ENCODE measurements around the gene SORCS2.
"Not testable (repeated sequence)": the region's sequence is repeated elsewhere in the genome, so short reads cannot be mapped to it uniquely, and the experiment has no call there.

Gene SORCS2

DNA sequence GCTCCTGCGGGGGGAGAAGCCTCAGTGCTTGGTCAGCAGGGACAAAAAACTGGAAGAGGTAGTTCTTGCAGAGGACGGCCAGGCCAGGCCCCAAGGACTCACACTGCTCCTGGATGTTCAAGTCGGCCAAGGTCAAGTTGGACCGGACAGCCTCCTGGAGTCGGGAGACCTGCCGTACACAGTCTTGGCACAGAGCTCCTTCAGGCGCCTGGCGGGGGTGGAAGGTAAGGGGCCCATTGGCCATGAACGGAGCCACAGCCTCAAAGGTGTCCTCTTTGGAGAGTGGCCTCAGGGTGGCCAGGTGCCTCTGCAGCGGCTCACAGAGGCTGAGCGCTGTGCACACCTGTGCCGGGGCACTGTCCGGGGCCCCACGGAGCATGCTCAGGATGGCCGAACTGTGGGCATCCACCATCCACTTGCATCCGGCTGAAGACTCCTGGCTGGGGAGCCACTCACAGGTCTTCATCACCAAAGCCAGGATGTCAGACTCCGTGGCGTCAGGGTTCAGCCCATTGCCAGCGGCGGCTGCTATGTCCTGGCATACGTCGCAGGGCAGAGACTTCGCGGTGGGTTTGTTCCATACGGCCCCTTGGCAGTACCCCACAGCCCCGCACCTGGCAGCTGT is 241.9 kb downstream of the SORCS2 start:
- no peak for DNase-seq

DNA sequence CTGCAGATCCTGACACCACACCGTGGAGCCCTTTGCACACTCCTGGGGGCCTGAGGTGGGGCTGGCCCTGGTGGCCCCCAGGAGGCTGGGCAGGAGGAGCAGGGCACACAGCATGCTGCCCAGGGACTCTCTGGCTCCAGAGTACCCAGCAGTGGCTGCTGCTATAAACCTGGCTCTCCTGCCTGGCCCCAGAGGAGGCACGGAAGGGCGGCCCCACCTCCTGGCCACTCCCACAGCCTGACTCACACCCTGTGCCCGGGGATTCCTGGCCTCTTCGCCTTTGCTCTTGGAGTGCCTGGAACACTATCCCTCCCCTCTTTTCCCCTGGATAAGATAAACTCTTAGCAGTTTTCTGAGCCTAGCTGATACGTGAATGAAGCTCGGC is 242.4 kb downstream of the SORCS2 start, which contains the start of gene PSAPL1:
Gene PSAPL1, minus strand, starts transcription at position 165 of the 385 bp plus-strand sequence. Its CDS starts 51 bp downstream, at position 114.
- no peak for DNase-seq

DNA sequence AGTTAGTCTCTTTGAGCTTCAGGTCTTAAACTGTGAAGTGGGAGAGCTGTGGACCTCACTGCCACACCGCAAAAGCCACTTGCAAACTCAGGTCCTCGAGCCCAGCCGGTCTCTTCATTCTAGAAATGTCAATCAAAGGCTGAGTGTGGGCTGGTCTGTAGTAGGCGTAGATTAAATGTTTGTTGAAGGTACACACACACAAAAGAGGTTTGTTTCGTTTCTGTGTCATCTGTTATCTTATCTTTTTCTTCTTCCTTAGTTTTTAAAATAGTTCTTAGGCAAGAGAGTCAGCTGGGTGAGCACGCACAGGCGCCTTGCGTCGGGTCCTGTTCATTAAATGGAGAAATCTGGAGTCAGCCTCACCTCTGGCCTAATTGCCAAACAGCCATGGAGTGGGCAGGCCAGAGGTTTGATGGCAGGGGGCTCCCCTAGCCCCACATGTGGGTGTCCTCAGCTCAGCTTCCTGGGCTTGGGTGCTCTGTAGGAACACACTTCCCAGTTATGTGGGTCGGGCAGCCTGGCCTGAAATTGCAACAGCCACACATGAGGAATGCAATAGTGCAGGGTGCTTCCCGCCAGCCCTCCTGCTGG is 243.2 kb downstream of the SORCS2 start:
- peak in 1 of 2 donors; percentile 5 for DNase-seq

DNA sequence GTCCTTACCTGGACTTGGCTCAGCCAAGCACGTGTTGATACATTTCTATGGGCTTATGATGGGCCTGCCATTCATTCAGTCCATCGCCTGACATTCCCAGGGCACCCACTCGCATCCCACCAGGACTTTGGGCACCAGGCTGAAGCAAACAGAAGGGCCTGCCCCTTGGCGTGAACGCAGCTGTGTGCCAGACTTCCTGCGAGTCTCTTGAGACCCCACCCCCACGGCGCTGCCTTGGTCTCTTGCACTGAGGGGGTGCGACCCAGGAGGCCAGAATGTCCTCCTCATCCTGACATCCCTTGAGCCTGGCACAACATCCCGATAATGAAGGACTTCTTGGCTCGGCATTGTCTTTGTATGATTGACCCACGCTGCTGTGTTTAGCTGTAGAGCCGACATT is 243.9 kb downstream of the SORCS2 start:
- DNase-seq, result no peak

DNA sequence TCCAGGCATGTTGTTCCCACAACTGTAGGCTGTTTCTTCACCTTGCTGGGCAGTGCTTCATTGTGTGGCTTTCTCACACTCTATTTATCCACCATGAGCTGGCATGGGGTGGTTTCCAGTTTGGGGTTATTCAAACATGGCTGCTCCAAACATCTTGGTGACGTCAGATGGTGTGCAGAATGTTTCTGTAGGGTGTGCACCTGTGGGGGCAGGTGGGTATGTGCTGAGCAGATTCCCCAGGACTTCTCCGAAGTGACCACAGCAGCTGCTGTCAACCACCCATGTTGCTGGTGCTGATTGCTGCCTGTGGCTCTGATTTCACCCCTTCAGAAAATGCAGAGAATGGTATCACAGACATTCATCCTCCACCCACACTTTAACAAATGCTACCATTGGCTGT is 247.4 kb downstream of the SORCS2 start:
- DNase-seq, result no peak

DNA sequence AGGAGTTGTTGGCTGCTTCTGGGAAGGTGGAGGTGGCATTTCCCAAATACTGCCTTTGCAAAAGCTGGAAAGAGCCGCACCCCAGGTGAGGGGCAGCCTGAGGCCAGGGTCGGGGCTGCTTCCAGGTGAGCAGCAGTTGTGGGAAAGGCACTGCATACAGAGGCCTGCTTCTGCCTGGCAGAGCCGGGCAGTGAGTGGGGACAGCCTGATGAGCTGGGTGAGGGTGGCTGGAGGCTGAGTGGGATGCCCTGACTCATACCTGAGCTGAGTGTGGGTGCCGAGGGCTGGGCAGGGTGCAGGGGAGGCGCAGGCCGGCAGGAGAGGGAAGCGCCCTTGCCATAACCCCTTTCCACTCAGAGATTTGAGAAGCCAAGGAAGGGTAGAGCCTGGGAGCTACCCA is 248.9 kb downstream of the SORCS2 start:
- no peak for DNase-seq

DNA sequence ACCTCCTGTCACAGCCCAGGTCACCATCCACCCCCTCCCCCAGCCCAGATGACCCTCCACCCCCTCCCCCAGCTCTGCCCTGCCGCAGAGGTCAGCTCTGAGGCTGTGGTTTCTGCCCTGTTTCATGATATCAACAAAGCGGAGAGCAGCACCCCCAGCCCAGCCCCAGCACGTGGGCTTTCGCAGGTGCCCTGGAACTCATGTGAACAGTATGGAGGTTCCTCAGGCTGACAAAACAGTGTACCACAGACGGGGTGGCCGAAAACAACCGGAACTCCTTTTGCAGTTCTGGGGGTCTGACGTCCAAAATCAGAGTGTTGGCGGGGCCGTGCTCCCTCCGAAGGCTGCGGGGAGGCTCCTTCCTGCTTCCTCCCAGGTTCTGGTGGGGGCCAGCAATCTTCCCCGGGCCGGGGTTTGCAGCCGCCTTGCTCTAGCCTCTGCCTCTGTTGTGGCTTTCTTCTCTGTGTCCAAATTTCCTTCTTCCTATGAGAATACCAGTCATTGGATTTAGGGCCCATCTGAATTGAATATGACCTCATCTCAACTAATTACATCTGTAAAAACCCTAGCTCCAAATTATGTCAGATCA is 250.3 kb downstream of the SORCS2 start:
- DNase-seq, result no peak

DNA sequence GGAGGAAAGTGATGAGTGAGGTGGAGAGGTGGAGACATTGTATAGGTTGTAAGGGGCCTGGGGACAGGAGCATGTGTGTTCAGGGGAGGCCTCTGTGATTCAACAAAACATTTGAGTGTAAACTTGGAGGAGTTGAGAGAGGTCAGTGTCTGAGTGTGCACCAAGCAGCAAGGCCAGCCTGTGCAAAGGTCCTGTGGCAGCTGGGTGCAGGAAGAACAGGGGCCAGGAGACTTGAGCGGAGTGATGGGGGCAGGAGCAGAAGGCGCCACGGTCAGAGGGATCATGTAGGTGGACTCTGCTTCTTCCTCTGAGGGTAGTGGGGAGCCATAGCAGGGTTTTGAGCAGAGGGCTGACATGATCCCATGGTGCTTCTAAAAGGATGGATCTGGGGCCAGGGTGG is 252.0 kb downstream of the SORCS2 start:
- DNase-seq, result no peak

DNA sequence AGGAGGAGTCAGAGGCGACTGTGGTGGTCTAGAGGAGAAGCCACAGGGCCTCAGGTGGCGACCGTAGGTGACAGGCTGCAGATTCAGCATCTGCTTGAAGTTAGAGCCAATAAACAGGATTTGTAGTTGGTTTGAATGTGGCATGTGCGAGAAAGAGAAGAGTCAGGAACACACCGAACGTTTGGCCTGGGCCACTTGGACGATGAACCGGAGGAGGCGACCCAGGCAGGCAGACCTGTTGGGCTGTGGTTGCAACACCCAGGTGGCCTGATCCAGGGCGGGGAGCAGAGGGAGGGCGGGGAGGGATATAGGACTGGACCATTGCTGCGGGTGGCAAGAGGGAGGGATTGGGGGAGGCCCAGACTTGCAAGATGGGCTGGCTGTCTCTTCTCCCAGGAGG is 252.4 kb downstream of the SORCS2 start:
- DNase-seq, result no peak

DNA sequence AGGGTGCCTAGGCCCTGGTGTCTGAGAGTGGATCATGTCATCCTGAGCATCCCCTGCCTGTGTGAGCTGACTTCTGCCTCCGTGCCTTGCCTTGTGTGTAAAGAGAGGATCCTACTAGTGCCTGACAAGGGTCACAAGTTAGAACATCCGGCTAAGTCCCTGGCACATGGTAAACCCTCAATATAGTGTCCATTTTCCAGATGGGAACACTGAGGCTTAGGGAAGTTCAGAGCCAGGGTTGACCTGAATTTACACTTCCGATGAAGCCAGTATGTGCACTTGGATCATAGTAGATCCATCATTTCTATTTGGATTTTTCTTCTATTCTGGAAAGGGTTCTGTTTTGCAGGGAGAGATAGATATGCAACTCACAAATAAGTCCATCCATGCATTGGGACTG is 254.9 kb downstream of the SORCS2 start:
- no peak for DNase-seq

DNA sequence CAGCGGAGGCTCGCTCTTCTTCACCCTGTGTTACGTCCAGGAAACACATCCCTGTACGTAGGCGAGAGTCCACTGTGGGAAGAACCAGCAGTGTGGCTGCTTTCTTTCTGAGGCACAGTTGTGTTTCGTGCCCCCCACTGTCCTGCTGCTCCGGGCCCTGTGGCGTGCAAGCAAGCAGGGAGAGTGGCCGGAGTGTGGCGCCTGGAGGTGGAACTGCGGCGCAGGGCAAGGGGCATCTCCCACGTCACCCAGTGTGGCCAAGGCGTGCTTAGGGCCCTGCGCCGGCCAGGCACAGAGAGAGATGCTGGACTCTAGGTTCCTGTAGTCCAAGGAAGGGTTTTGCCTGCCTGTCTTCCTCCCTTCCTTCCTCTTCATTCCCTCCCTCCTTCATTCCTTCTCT is 255.7 kb downstream of the SORCS2 start:
- no peak for DNase-seq

DNA sequence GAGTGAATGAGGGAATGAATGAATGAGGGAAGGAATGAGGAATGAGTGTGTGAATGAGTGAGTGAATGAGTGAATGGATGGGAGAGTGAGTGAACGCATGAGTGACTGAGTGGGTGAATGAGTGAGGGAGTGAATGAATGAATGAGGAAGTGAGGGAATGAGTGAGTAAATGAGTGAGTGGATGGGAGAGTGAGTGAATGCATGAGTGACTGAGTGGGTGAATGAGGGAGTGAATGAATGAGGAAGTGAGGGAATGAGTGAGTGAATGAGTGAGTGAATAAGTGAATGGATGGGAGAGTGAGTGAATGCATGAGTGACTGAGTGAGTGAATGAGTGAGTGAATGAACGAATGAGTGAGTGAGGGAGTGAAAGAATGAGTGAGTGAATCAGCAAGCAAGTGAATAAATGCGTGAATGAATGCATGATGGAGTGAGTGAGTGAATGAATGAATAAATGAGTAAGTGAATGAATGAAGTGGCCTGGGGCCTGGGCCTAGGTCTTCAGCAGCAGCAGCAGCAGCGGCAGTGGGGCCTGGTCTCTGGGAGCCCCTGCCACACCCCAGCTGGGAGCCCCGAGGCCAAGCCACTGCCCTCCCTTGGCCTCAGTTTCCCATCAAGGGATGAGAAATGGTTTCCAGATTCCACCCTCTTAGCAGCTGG is 258.6 kb downstream of the SORCS2 start:
- DNase-seq, result no peak

DNA sequence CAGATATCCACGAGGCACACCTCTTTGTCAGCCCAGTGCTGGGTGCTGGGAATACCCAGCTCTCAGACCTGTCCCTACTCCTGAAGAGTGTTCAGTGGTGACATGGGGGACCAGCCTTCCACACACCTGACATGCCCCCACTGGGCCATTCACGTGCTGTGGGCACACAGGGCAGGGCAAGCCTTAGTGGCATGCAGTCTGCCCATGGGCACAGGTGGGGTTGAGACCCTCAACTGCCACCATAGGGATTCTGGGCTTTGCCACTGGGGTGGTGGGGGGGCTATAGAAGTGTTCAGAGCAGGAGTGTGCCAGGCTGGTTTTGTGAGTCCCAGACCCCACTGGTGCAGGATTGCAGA is 259.1 kb downstream of the SORCS2 start:
- DNase-seq, result no peak

DNA sequence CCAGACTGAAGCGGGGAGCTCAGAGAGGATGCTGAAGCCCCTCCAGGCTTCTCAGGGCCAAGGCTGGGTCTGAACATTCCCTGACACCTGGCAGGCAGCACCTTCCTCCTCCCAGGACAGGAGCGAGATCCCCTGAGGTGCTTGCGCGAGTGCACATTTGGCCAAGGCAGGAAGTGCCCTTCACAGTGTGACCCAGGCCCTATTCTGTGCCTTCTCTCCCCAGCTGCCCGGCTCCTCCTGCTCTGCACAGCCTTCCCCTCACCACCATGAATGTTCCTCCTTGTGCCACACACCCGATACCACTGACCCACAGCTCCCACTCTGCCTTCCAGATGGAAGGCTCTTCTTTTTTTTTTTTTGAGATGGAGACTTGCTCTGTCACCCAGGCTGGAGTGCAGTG is 259.5 kb downstream of the SORCS2 start:
- no peak for DNase-seq

DNA sequence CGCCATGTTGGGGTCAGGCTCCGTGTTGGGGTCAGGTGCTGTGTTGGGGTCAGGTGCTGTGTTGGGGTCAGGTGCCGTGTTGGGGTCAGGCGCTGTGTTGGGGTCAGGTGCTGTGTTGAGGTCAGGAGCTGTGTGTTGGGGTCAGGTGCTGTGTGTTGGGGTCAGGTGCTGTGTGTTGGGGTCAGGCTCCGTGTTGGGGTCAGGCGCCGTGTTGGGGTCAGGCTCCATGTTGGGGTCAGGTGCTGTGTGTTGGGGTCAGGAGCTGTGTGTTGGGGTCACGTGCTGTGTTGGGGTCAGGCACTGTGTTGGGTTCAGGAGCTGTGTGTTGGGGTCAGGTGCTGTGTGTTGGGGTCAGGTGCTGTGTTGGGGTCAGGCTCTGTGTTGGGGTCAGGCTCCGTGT is 260.5 kb downstream of the SORCS2 start:
- not testable (repeated sequence) for DNase-seq

DNA sequence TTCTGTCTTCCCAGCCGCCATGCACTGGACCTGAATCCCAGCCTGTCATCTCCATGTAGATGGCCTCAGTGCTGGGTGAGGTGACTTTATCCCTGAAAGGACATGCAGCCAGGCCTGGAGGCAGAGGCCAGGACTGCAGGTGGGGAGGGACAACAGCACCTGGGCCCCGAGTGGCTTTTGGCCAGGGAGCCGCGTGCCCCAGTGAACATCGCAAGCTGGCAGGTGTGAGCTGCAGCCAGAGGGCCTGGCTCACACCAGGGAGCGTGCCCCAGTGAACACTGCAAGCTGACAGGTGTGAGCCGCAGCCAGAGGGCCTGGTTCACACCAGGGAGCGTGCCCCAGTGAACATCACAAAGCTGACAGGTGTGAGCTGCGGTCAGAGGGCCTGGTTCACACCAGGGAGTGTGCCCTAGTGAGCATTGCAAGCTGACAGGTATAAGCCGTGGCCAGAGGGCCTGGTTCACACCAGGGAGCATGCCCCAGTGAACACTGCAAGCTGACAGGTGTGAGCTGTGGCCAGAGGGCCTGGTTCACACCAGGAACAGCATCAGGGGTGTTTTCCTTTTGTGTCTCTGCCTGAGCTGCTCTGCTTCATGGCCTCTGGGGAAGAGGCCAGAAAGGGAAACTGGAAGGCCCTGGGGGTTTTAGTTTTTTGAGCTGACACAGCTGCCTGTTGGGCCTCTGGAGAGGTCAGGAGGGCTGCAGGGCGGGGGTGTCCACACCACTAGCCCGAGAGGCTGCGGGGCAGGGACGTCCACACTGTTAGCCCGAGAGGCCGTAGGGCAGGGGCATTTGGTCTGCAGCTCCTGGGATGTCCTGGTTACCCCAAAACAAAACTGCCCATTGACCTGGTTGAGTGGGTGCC is 265.1 kb downstream of the SORCS2 start:
- DNase-seq, result no peak

DNA sequence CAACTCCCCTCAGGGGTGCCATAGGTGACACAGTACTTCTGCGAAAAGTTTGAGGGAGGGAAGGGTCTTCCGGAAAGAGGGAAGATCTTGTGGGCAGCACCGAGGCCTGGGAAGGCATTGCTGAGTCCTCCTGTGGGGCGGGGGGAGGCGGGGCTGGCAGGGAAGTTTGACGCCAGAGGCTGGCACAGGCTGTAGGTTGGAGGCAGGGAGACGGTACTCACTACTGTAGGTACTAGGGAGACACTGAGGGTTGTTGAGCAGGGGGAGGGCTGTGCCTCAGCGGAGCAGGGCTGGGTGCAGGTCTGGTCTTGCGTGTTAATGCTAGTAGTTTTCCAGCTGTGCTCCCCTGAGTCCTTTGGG is 265.7 kb downstream of the SORCS2 start:
- DNase-seq, result no peak

DNA sequence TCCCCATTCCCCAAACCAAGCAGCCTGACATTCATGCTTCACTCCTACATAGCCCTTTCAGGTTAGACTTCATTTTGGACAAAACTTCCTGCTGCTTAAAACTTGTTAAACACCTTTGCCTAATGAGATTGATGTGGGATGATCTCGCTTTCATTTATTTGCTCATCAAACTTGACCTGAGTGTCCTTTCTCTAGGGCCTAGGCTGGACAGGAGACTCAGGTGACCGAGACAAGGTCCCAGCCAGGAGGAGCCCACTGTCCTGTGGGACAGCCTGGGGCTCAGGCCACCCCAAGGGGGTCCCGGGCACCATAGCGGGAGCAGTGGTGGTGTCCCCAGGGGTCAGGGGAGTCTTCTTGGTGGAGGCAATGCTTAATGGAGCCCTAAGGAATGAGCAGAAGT is 266.1 kb downstream of the SORCS2 start:
- DNase-seq, result no peak

DNA sequence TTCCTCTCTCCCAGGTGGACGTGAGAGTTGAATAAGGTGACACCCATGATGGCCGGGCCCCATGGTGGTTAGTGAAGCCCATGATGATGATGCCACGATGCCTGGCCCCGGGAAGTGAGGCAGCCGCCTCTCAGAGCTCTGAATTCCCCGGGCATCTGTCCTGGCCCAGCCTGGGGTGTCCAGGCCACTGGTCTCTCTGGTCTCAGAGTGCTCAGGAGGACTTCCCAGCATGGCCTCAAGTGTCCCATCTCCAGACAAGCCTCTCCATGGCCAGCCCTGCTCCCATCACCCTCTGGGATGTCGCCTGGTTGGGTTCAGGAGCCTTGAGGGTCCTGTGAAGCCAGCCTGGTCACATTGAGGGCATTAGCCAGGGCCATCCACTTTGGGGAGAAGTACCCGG is 267.1 kb downstream of the SORCS2 start:
- no peak for DNase-seq

DNA sequence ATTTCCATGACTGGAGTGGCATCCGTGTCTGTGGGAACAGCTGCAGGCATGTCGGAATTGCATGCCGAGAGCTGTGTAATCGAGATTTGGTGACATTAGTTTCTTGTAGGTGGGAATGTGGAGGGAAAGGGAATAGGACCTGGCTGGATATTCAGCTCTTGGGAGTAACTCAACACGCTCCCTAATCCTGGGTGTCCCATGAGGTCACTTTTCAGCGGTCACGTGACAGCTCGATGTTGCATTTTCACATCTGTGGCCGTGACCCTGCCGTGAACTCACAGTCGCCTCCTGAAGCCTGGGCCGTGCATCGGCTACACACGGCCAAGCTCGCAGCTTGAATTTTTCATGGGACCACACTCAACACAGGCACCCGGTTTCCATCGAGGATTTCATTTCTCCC is 268.2 kb downstream of the SORCS2 start:
- no peak for DNase-seq

DNA sequence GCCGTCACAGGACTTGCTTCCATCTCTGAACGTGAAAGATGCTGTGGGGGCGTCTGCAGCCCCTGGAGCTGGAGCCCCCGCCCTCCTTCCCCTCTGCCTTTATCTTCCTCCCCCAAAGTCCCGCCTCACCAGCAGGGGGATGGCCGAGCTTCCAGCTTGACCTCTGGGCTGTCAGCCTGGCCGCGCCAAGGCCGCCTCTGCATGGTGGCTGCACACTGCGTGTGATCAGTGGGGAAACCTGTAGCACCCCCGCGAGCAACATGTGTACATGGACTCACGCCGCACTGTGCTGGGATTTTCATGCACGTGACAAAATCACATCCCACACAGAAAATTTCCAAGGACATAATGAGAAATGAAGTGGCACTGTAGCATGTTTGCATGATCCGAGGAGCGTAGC is 268.9 kb downstream of the SORCS2 start:
- DNase-seq, result no peak

DNA sequence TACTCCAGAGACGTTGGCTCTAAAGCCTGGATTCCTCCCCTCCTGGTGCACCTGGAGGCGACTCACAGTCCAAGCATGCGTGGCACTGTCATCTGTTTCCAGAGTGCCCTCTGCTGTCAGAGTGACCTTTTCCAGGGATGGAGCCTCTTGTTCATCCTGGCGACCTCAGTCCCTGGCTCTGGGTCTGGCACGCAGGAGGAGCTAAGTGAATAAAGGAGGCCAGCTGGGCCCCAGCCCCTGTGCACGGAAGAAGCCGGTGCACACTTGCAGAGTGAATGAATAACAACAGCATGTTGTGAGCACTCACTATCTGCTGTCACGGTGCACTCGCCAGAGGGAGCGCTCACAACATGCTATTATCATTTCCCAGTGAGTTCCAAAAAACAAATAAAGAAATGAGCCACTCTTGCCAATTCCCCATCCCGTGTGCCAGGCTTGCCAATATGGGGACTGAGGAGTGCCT is 270.2 kb downstream of the SORCS2 start:
- DNase-seq, result no peak

DNA sequence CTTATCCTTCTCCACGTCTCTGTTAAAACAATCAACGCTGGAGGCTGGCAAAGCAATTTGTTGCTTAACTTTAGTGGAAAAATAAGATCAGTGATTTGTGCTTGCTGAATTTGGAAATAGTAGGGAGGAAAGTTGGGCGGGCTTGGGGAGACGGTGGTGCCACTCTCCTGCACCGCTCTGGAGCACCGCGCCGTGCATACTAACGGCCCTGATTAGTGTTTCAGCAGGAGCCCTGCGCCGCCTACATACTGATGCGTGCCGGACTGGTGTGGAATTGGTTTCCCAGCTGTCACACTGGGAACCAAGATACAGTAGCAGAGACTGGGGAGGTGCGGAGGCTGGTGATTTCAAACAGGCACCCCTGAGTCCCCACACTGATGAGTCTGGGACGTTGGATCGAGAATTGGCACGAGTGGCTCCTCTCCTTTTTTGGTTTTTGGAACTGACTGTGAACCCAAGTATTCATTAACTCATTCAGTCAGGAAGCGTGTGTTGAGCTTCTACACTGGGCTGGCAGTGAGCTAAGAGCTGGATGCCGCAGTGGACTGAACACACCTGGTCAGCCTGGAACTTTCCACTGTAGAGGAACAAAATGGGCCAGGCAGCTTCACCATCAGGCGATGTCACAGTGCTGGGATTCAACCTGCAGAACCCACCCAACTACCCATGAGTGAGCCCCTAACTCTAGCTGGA is 271.4 kb downstream of the SORCS2 start:
- no peak for DNase-seq
